Neural cell (in vitro differentiated cells): ENCODE data around the gene LRRC30. TPM values are rescaled to one million over a fixed set of nuclear protein-coding genes. Genes with fewer than 3 reads are reported as not detected.

Source experiments
- H2AFZ ChIP-seq: fragments of 200-600, 300-800 bp; sonication (generic), shearing (Covaris generic); 2 replicates; pipeline ENCODE4 v1.6.0; 2014; ENCODE audit warnings: low read depth, mild to moderate bottlenecking, antibody characterized with exemption, low read length, moderate library complexity
- H3F3A ChIP-seq: fragments of 200-600 bp; shearing (Covaris generic); 2 replicates; pipeline ENCODE4 v1.6.1; 2016; ENCODE audit warnings: mild to moderate bottlenecking, moderate library complexity, mixed read lengths, antibody characterized with exemption, low read length; ENCODE audit not compliant: insufficient read depth, poor library complexity, severe bottlenecking
- H3K27ac ChIP-seq: fragments of 200-600, 300-800 bp; sonication (generic), shearing (Covaris generic); 2 replicates; pipeline ENCODE4 v1.5.1; 2014; ENCODE audit warnings: mild to moderate bottlenecking, low read length, moderate library complexity
- H3K27me3 ChIP-seq: fragments of 300-800, 200-600 bp; sonication (generic), shearing (Covaris generic); 2 replicates; pipeline ENCODE4 v1.6.0; 2014; ENCODE audit warnings: mild to moderate bottlenecking, low read depth, low read length, moderate library complexity; ENCODE audit not compliant: insufficient read depth
- H3K36me3 ChIP-seq: fragments of 300-800, 200-600 bp; sonication (generic), shearing (Covaris generic); 2 replicates; pipeline ENCODE4 v1.5.1; 2014; ENCODE audit warnings: mild to moderate bottlenecking, antibody characterized with exemption, low read length, moderate library complexity; ENCODE audit not compliant: insufficient read depth
- H3K4me2 ChIP-seq: fragments of 300-800, 200-600 bp; sonication (generic), shearing (Covaris generic); 2 replicates; pipeline ENCODE4 v1.6.0; 2014; ENCODE audit warnings: mild to moderate bottlenecking, low read length
- H3K4me3 ChIP-seq: fragments of 300-800, 200-600 bp; sonication (generic), shearing (Covaris generic); 2 replicates; pipeline ENCODE4 v1.5.1; 2014; ENCODE audit warnings: mild to moderate bottlenecking, low read length, moderate library complexity
- H3K79me2 ChIP-seq: fragments of 200-600 bp; shearing (Covaris generic); replicated peaks from 2 replicates; pipeline ENCODE4 v1.6.0; 2014; ENCODE audit warnings: mild to moderate bottlenecking, low read length, moderate library complexity; ENCODE audit not compliant: insufficient read depth
- H3K9ac ChIP-seq: fragments of 300-800, 200-600 bp; sonication (generic), shearing (Covaris generic); 2 replicates; pipeline ENCODE4 v1.6.1; 2016; ENCODE audit warnings: mild to moderate bottlenecking, low read length, mixed read lengths
- H3K9me2 ChIP-seq: fragments of 200-600 bp; shearing (Covaris generic); 2 replicates; pipeline ENCODE4 v1.6.1; 2016; ENCODE audit warnings: mild to moderate bottlenecking, low read length, mixed read lengths; ENCODE audit not compliant: insufficient read depth
- H3K9me3 ChIP-seq: fragments of 200-600, 300-800 bp; sonication (generic), shearing (Covaris generic); 2 replicates; pipeline ENCODE4 v1.6.1; 2016; ENCODE audit warnings: mild to moderate bottlenecking, mixed run types, low read length, moderate library complexity, mixed read lengths
- H4K20me1 ChIP-seq: fragments of 200-600 bp; shearing (Covaris generic); 2 replicates; pipeline ENCODE4 v1.6.1; 2016; ENCODE audit warnings: mild to moderate bottlenecking, mixed run types; ENCODE audit not compliant: insufficient read depth
- EP300 ChIP-seq: fragments of 450-650 bp; conservative IDR thresholded peaks from 2 replicates; pipeline ENCODE4 v1.6.1; 2014; ENCODE audit warnings: antibody characterized with exemption, mild to moderate bottlenecking, moderate library complexity; ENCODE audit not compliant: poor library complexity, severe bottlenecking
- EZH2 ChIP-seq: fragments of 200-600, 300-800 bp; shearing (Covaris generic), sonication (generic); IDR thresholded peaks from 2 replicates; pipeline ENCODE4 v1.6.1; 2014; ENCODE audit warnings: antibody characterized with exemption, low read length, borderline replicate concordance, mild to moderate bottlenecking; ENCODE audit not compliant: insufficient read depth, poor library complexity, severe bottlenecking
- MXI1 ChIP-seq: fragments of 450-650 bp; conservative IDR thresholded peaks from 2 replicates; pipeline ENCODE4 v1.6.1; 2014; ENCODE audit warnings: antibody characterized with exemption, mild to moderate bottlenecking; ENCODE audit not compliant: poor library complexity, severe bottlenecking
- POLR2AphosphoS5 ChIP-seq: IDR thresholded peaks from 2 replicates; pipeline ENCODE4 v1.6.1; 2012
- RAD21 ChIP-seq: fragments of 450-650 bp; conservative IDR thresholded peaks from 2 replicates; pipeline ENCODE4 v1.6.1; 2014; ENCODE audit warnings: antibody characterized with exemption, mild to moderate bottlenecking, moderate library complexity
- REST ChIP-seq: IDR thresholded peaks from 2 replicates; pipeline ENCODE4 v1.6.1; 2012; ENCODE audit warnings: borderline replicate concordance
- SMC3 ChIP-seq: fragments of 450-650 bp; conservative IDR thresholded peaks from 2 replicates; pipeline ENCODE4 v1.6.1; 2014; ENCODE audit warnings: antibody characterized with exemption, mild to moderate bottlenecking, moderate library complexity; ENCODE audit not compliant: poor library complexity
- TAF1 ChIP-seq: IDR thresholded peaks from 2 replicates; pipeline ENCODE4 v1.6.1; 2012; ENCODE audit warnings: low read depth
- polyA minus RNA-seq: library from RNA; depleted of rRNA, polyadenylated mRNA; stranded (reverse); fragments of >200 nt; gene quantifications from 2 replicates; pipeline ENCODE4 v1.2.3, GENCODE V29; 2014
- polyA plus RNA-seq: library from polyadenylated mRNA; depleted of rRNA; stranded (reverse); fragments of >200 nt; gene quantifications from 2 replicates; pipeline ENCODE4 v1.2.3, GENCODE V29; 2014
- TF ChIP-seq, protein P1 (sequence below): fragments of 450-650 bp; IDR thresholded peaks from 2 replicates; pipeline ENCODE4 v1.5.1; 2014; ENCODE audit warnings: antibody characterized with exemption, mild to moderate bottlenecking, moderate library complexity; ENCODE audit not compliant: poor library complexity, severe bottlenecking

Gene LRRC30
- polyA plus RNA-seq = not detected in 2 replicates
- not detected in 2 replicates for polyA minus RNA-seq

GRCh38 chr18:7230626-7231349 is at the start of gene LRRC30:
LRRC30 (plus strand) TSS chr18:7231089; CDS start chr18:7231139, 50 bp downstream.
- Histone ChIP-seq H3F3A (no peaks in the 10 kb centered on the region), H3K27me3 (no peaks in the 10 kb centered on the region), H2AFZ (no peak within 1 kb of the TSS), H4K20me1 (no peaks in the 10 kb centered on the region), H3K4me2 (no peak within 1 kb of the TSS), H3K4me3 (no peak within 1 kb of the TSS), H3K9me3 (no peaks in the 10 kb centered on the region), H3K79me2 (no peaks in the 10 kb centered on the region), H3K27ac (no peak within 1 kb of the TSS), H3K36me3 (no peaks in the 10 kb centered on the region), H3K9ac (no peak within 1 kb of the TSS), H3K9me2 (no peaks in the 10 kb centered on the region)
- no peak for TF ChIP-seq TAF1
- no peak for TF ChIP-seq POLR2AphosphoS5
- no peak for TF ChIP-seq EP300
- TF ChIP-seq RAD21 = no peak
- no peak for TF ChIP-seq EZH2
- TF ChIP-seq, protein P1, sequence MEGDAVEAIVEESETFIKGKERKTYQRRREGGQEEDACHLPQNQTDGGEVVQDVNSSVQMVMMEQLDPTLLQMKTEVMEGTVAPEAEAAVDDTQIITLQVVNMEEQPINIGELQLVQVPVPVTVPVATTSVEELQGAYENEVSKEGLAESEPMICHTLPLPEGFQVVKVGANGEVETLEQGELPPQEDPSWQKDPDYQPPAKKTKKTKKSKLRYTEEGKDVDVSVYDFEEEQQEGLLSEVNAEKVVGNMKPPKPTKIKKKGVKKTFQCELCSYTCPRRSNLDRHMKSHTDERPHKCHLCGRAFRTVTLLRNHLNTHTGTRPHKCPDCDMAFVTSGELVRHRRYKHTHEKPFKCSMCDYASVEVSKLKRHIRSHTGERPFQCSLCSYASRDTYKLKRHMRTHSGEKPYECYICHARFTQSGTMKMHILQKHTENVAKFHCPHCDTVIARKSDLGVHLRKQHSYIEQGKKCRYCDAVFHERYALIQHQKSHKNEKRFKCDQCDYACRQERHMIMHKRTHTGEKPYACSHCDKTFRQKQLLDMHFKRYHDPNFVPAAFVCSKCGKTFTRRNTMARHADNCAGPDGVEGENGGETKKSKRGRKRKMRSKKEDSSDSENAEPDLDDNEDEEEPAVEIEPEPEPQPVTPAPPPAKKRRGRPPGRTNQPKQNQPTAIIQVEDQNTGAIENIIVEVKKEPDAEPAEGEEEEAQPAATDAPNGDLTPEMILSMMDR = no peak
- TF ChIP-seq REST = no peak
- TF ChIP-seq MXI1 = no peak
- TF ChIP-seq SMC3 = no peak

DNA sequence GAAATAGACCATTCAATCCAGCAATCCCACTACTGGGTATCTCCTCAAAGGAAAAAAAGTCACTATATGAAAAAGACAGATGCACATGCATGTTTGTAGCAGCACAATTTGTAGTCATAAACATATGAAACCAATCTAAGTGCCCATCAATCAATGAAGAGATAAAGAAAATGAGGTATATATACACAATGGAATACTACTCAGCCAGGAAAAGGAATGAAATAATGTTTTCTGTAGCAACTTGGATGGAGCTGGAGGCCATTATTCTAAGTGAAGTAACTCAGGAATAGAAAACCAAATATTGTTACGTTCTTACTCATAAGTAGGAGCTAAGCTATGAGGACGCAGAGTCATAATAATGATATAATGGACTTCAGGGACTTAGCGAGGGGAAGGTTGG is 45.2 kb upstream of the LRRC30 start:
- no peaks in the 10 kb centered on the region for H3K27me3 ChIP-seq

More for the DNA sequence above, 45.2 kb upstream of the LRRC30 start:
- Histone ChIP-seq H2AFZ (no peak overlapping the region), H3K27ac (no peak overlapping the region), H3K9me3 (no peaks in the 10 kb centered on the region), H4K20me1 (no peaks in the 10 kb centered on the region), H3K4me3 (no peak overlapping the region), H3F3A (no peaks in the 10 kb centered on the region), H3K9me2 (no peaks in the 10 kb centered on the region), H3K79me2 (no peaks in the 10 kb centered on the region), H3K9ac (no peak overlapping the region), H3K36me3 (no peaks in the 10 kb centered on the region), H3K4me2 (no peak overlapping the region)
- TF ChIP-seq TAF1 = no peak
- no peak for TF ChIP-seq MXI1
- no peak for TF ChIP-seq EP300
- no peak for TF ChIP-seq SMC3
- no peak for TF ChIP-seq RAD21
- no peak for TF ChIP-seq REST
- TF ChIP-seq, protein P1 = no peak
- TF ChIP-seq EZH2 = no peak
- TF ChIP-seq POLR2AphosphoS5 = no peak
